ENCODE measurements around the gene TRPM1. TPM values are rescaled to one million over a fixed set of nuclear protein-coding genes. Genes with fewer than 3 reads are reported as not detected.

Gene TRPM1
- total RNA-seq, 2 experiments from 2014 or later: not detected

GRCh38 chr15:31081056-31081455, 20.5 kb downstream of the TRPM1 start:
- Mint-ChIP-seq H3K36me3 (no peaks in the 10 kb centered on the region), H3K4me1 (peaks cover 2% of the 10 kb centered on the region), H3K4me3 (peak overlapping the region; percentile 49), H3K27ac (no peak overlapping the region), H3K9me3 (no peaks in the 10 kb centered on the region), H3K27me3 (peaks cover 15% of the 10 kb centered on the region)
- DNase-seq: no peak

- H3K27me3 Mint-ChIP-seq: peaks cover 18% of the 10 kb centered on the region
Measured at GRCh38 chr15:31080591-31081014, 20.9 kb downstream of the TRPM1 start.

GRCh38 chr15:31079519-31079918, 22.0 kb downstream of the TRPM1 start:
- no peak for DNase-seq
- H3K36me3 Mint-ChIP-seq: no peaks in the 10 kb centered on the region
- peaks cover 18% of the 10 kb centered on the region for H3K27me3 Mint-ChIP-seq
- H3K4me1 Mint-ChIP-seq: peaks cover 2% of the 10 kb centered on the region
- no peak overlapping the region for H3K27ac Mint-ChIP-seq
- no peak overlapping the region for H3K4me3 Mint-ChIP-seq
- H3K9me3 Mint-ChIP-seq: peaks cover 2% of the 10 kb centered on the region

More at GRCh38 chr15:31080591-31081014, 20.9 kb downstream of the TRPM1 start:
- H3K9me3 Mint-ChIP-seq: no peaks in the 10 kb centered on the region
- peak overlapping the region; percentile 52 for H3K4me3 Mint-ChIP-seq
- DNase-seq: peak; percentile 32
- H3K27ac Mint-ChIP-seq: no peak overlapping the region
- no peaks in the 10 kb centered on the region for H3K36me3 Mint-ChIP-seq
- peaks cover 2% of the 10 kb centered on the region for H3K4me1 Mint-ChIP-seq

DNA sequence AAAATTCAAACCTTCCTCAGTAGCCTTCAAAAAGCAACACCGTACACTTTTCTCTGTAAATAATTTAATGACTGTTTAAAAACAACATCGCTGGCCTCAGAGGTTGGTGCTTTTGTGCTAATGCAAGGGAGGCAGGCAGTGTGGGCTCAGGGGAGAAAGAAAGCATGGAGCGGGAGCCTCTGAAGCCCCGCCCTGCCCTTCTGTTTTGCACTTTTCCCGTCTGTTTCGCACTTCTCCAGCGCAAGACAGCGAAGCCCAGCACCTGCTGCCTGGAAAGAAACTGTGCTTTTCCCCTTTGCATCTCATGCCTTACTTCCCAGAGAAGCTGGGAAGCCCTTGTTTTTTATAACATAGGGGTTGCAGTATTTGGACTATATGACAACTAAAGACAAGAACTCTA, 23.1 kb downstream of the TRPM1 start:
- H3K36me3 Mint-ChIP-seq: no peaks in the 10 kb centered on the region
- H3K4me1 Mint-ChIP-seq: peaks cover 2% of the 10 kb centered on the region
- no peak overlapping the region for H3K27ac Mint-ChIP-seq
- DNase-seq: no peak
- H3K4me3 Mint-ChIP-seq: no peak overlapping the region
- H3K9me3 Mint-ChIP-seq: peaks cover 3% of the 10 kb centered on the region
- H3K27me3 Mint-ChIP-seq: peaks cover 22% of the 10 kb centered on the region

DNA sequence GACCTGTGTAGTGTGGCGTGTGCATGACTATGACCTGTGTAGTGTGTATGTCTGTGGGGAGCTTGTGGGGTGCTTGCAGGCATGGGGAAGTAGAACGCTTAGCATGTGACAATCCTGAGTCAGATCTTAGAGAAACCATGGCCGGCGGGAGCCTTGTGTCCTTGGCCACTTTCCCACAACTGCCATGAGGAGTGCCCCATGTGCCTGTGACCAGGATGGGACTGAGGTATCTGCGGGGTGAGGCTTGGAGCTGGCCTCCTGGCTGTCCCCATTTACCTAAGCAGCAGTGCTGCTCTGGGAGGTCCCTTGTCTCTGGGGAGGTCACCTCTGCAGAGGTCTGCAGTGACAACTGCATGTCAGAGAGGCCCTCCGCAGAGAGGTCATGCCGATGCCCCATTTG, 23.6 kb downstream of the TRPM1 start:
- peaks cover 3% of the 10 kb centered on the region for H3K9me3 Mint-ChIP-seq
- no peak overlapping the region for H3K4me3 Mint-ChIP-seq
- H3K4me1 Mint-ChIP-seq: peaks cover 2% of the 10 kb centered on the region
- peaks cover 22% of the 10 kb centered on the region for H3K27me3 Mint-ChIP-seq
- DNase-seq: no peak
- no peaks in the 10 kb centered on the region for H3K36me3 Mint-ChIP-seq
- H3K27ac Mint-ChIP-seq: no peak overlapping the region

DNA sequence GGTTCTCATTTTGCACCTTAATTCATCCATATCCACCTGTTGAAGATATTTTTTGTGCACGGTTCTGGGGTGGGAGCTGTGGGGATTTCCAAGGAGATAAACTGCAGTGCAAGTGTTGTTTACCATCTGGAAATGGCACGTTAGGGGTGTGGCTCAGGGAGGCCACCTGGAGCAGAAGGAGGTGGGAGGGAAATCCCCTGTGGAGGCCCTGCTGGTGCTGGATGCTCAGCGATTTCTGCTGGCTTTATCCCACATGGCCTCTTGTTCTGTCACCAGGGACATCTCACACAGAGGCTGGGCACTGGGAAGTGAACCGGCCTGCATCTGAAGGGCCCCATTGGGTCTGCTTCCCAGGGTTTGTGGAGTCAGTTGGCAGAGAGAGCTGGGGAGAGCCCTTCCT, 24.3 kb downstream of the TRPM1 start:
- DNase-seq: no peak
- Mint-ChIP-seq H3K27me3 (peaks cover 22% of the 10 kb centered on the region), H3K9me3 (peaks cover 3% of the 10 kb centered on the region), H3K4me3 (no peak overlapping the region), H3K4me1 (peaks cover 2% of the 10 kb centered on the region), H3K27ac (no peak overlapping the region), H3K36me3 (no peaks in the 10 kb centered on the region)

- H3K36me3 Mint-ChIP-seq: no peaks in the 10 kb centered on the region
- no peak overlapping the region for H3K27ac Mint-ChIP-seq
- H3K27me3 Mint-ChIP-seq: peaks cover 7% of the 10 kb centered on the region
Measured at GRCh38 chr15:31074321-31074720, 27.2 kb downstream of the TRPM1 start.

DNA sequence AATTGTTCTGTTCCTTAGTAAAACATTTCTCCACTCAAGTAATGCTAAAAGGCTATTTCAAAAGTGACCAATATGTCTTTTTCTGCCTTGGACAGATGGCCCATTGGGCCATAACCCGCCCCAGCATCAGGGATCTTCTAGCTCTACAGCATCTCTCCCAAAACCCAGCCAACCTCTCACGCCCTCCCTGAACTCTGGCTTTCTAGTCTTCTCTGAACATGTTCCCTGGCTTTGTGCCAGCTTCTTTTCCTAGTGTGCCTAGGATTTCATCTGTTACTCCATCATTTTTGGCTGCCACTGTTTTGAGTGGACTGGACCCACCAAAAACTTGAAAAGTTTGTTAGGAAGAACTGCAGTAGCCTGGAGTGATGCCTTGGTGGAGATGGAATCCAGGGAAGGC, 30.7 kb downstream of the TRPM1 start:
- H3K9me3 Mint-ChIP-seq: peaks cover 3% of the 10 kb centered on the region
- H3K27me3 Mint-ChIP-seq: peaks cover 6% of the 10 kb centered on the region
- DNase-seq: no peak
- H3K27ac Mint-ChIP-seq: no peak overlapping the region
- no peak overlapping the region for H3K4me3 Mint-ChIP-seq
- H3K4me1 Mint-ChIP-seq: no peaks in the 10 kb centered on the region
- no peaks in the 10 kb centered on the region for H3K36me3 Mint-ChIP-seq

More at GRCh38 chr15:31074321-31074720, 27.2 kb downstream of the TRPM1 start:
- Mint-ChIP-seq H3K4me3 (no peak overlapping the region), H3K9me3 (peaks cover 3% of the 10 kb centered on the region), H3K4me1 (no peaks in the 10 kb centered on the region)
- no peak for DNase-seq

GRCh38 chr15:31069360-31070000, 32.0 kb downstream of the TRPM1 start:
- H3K4me1 Mint-ChIP-seq: no peaks in the 10 kb centered on the region
- DNase-seq: no peak
- H3K4me3 Mint-ChIP-seq: no peak overlapping the region
- no peaks in the 10 kb centered on the region for H3K36me3 Mint-ChIP-seq
- no peak overlapping the region for H3K27ac Mint-ChIP-seq
- H3K27me3 Mint-ChIP-seq: peaks cover 4% of the 10 kb centered on the region
- H3K9me3 Mint-ChIP-seq: peaks cover 1% of the 10 kb centered on the region

- Mint-ChIP-seq H3K4me1 (no peaks in the 10 kb centered on the region), H3K27me3 (no peaks in the 10 kb centered on the region), H3K27ac (no peak overlapping the region), H3K36me3 (no peaks in the 10 kb centered on the region), H3K9me3 (no peaks in the 10 kb centered on the region), H3K4me3 (no peak overlapping the region)
- no peak for DNase-seq
Measured at GRCh38 chr15:31067890-31068603, 33.5 kb downstream of the TRPM1 start.

GRCh38 chr15:31065824-31066223, 35.7 kb downstream of the TRPM1 start:
- Mint-ChIP-seq H3K9me3 (no peaks in the 10 kb centered on the region), H3K4me1 (no peaks in the 10 kb centered on the region), H3K27ac (no peak overlapping the region), H3K36me3 (no peaks in the 10 kb centered on the region), H3K4me3 (no peak overlapping the region), H3K27me3 (no peaks in the 10 kb centered on the region)
- no peak for DNase-seq

DNA sequence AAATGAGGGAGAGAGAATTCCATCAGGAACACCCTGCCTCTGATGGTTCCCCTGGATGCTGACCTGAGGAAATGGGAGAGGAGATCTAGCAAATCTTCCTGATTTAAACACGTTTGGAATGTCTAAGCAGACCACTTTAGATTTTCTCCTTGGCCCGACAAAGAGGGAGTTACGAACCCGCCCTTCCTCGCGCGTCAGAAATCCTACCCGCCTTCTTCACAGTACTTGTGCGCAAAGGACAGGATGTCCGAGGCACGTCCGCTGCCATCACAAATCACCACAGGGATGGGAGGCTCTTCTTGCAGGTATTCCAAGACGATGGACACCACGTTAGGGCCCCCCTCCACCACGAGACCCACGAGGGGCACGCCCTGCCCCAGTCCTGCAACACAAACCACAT, 38.6 kb downstream of the TRPM1 start:
- no peaks in the 10 kb centered on the region for H3K4me1 Mint-ChIP-seq
- H3K27me3 Mint-ChIP-seq: no peaks in the 10 kb centered on the region
- no peaks in the 10 kb centered on the region for H3K36me3 Mint-ChIP-seq
- H3K9me3 Mint-ChIP-seq: no peaks in the 10 kb centered on the region
- no peak overlapping the region for H3K27ac Mint-ChIP-seq
- no peak for DNase-seq
- H3K4me3 Mint-ChIP-seq: no peak overlapping the region

GRCh38 chr15:31062310-31062847, 39.1 kb downstream of the TRPM1 start:
- Mint-ChIP-seq H3K4me3 (no peak overlapping the region), H3K27me3 (no peaks in the 10 kb centered on the region), H3K9me3 (no peaks in the 10 kb centered on the region), H3K36me3 (no peaks in the 10 kb centered on the region), H3K27ac (no peak overlapping the region), H3K4me1 (no peaks in the 10 kb centered on the region)
- no peak for DNase-seq

- H3K4me3 Mint-ChIP-seq: no peak overlapping the region
- DNase-seq: no peak
- peaks cover 4% of the 10 kb centered on the region for H3K9me3 Mint-ChIP-seq
- H3K36me3 Mint-ChIP-seq: no peaks in the 10 kb centered on the region
- H3K4me1 Mint-ChIP-seq: no peaks in the 10 kb centered on the region
- H3K27ac Mint-ChIP-seq: no peak overlapping the region
- H3K27me3 Mint-ChIP-seq: no peaks in the 10 kb centered on the region
Measured at GRCh38 chr15:31060429-31061140, 40.9 kb downstream of the TRPM1 start.

DNA sequence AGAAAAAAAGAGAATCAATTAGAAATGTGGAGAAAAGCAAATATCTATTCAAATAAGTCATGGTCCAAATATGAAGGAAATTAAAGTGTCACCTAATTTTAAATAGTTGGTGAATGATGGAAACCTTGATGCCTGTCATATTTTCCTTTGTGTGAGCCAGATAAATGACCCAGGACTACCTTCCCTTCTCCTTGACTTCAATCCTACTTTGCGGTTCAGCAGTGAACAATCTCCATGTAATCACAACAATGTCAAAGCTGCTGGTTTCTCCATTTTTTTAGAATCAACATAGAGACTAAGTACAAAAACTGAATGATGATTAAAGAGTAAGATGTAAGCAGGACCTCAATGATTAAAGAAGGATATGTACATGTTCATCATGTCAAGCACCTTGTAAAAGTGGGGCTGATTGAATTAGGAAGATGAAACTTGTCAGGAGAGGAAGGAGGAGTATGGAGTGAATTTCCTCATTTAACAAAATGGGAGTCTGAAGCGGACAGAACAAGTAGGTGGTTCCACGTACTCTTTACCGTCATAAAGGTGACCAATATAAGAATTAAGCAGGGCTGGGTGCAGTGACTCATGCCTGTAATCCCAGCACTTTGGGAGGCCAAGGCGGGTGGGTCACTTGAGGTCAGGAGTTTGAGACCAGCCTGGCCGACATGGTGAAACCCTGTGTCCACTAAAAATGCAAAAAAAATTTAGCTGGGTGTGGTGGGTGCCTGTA, 43.1 kb downstream of the TRPM1 start:
- Mint-ChIP-seq H3K36me3 (no peaks in the 10 kb centered on the region), H3K27ac (no peak overlapping the region), H3K27me3 (no peaks in the 10 kb centered on the region), H3K4me1 (no peaks in the 10 kb centered on the region), H3K4me3 (no peak overlapping the region), H3K9me3 (peaks cover 4% of the 10 kb centered on the region)
- DNase-seq: no peak

All from activated naive CD8-positive, alpha-beta T cell treated with anti-CD3 and anti-CD28 coated beads for 36 hours (primary cell).